ENCODE data around the gene ABCA7.

ABCA7 gene

GRCh38 chr19:1061987-1062386 is 22.1 kb downstream of the ABCA7 start:
- Histone ChIP-seq H3K27ac (ENCODE audit: low read depth, low read length) (no peak overlapping the region), H3F3A (ENCODE audit: control insufficient read depth, insufficient read depth) (peaks cover 5% of the 10 kb centered on the region; the same call in 1 of the 2 replicates), H3K9me2 (replicated peaks; ENCODE audit: control insufficient read depth, low read length) (no peaks in the 10 kb centered on the region), H3K4me1 (ENCODE audit: control insufficient read depth, low read length) (peaks cover 39% of the 10 kb centered on the region), H3K4me3 (ENCODE audit: low read length) (no peak overlapping the region), H4K20me1 (ENCODE audit: control insufficient read depth, insufficient read depth, low read depth, low read length) (no peaks in the 10 kb centered on the region), H3K79me2 (ENCODE audit: control insufficient read depth, low read length) (no peaks in the 10 kb centered on the region), H3K36me3 (ENCODE audit: control insufficient read depth, low read length) (peaks cover 10% of the 10 kb centered on the region), H3K9me3 (ENCODE audit: control insufficient read depth, insufficient read depth, low read length) (no peaks in the 10 kb centered on the region), H3K4me2 (ENCODE audit: low read length) (no peak overlapping the region), H3K27me3 (ENCODE audit: control insufficient read depth, low read length) (no peaks in the 10 kb centered on the region)
- TF ChIP-seq EZH2phosphoT487 (IDR thresholded peaks at IDR 0.05; ENCODE audit: borderline replicate concordance, low read length) (no peak), CTCF (IDR thresholded peaks at IDR 0.05; ENCODE audit: low read depth, low read length, poor library complexity, severe bottlenecking) (no peak)

- TF ChIP-seq CTCF (IDR thresholded peaks at IDR 0.05; ENCODE audit: low read depth, low read length, poor library complexity, severe bottlenecking) (no peak), EZH2phosphoT487 (IDR thresholded peaks at IDR 0.05; ENCODE audit: borderline replicate concordance, low read length) (no peak)
- H3K4me1 ChIP-seq (ENCODE audit: control insufficient read depth, low read length): peaks cover 35% of the 10 kb centered on the region
- H3K36me3 ChIP-seq (ENCODE audit: control insufficient read depth, low read length): peaks cover 6% of the 10 kb centered on the region
- H3K4me2 ChIP-seq (ENCODE audit: low read length): no peak overlapping the region
- H3K9me3 ChIP-seq (ENCODE audit: control insufficient read depth, insufficient read depth, low read length): no peaks in the 10 kb centered on the region
- no peak overlapping the region for H3K27ac ChIP-seq (ENCODE audit: low read depth, low read length)
- no peaks in the 10 kb centered on the region for H3K9me2 ChIP-seq (replicated peaks; ENCODE audit: control insufficient read depth, low read length)
- no peaks in the 10 kb centered on the region for H3K79me2 ChIP-seq (ENCODE audit: control insufficient read depth, low read length)
- H3K4me3 ChIP-seq (ENCODE audit: low read length): no peak overlapping the region
- no peaks in the 10 kb centered on the region for H4K20me1 ChIP-seq (ENCODE audit: control insufficient read depth, insufficient read depth, low read depth, low read length)
- no peaks in the 10 kb centered on the region for H3K27me3 ChIP-seq (ENCODE audit: control insufficient read depth, low read length)
- H3F3A ChIP-seq (ENCODE audit: control insufficient read depth, insufficient read depth): peaks cover 5% of the 10 kb centered on the region; the same call in 1 of the 2 replicates
These were observed 22.6 kb downstream of the ABCA7 start for GRCh38 chr19:1062387-1063029.

- Histone ChIP-seq H4K20me1 (ENCODE audit: control insufficient read depth, insufficient read depth, low read depth, low read length) (no peaks in the 10 kb centered on the region), H3K9me2 (replicated peaks; ENCODE audit: control insufficient read depth, low read length) (no peaks in the 10 kb centered on the region), H3K79me2 (ENCODE audit: control insufficient read depth, low read length) (peaks cover 7% of the 10 kb centered on the region), H3K4me2 (ENCODE audit: low read length) (no peak overlapping the region), H3K4me1 (ENCODE audit: control insufficient read depth, low read length) (peaks cover 32% of the 10 kb centered on the region), H3K9me3 (ENCODE audit: control insufficient read depth, insufficient read depth, low read length) (no peaks in the 10 kb centered on the region), H3K27ac (ENCODE audit: low read depth, low read length) (no peak overlapping the region), H3F3A (ENCODE audit: control insufficient read depth, insufficient read depth) (peaks cover 7% of the 10 kb centered on the region; the same call in 1 of the 2 replicates), H3K36me3 (ENCODE audit: control insufficient read depth, low read length) (peaks cover 8% of the 10 kb centered on the region), H3K4me3 (ENCODE audit: low read length) (no peak overlapping the region), H3K27me3 (ENCODE audit: control insufficient read depth, low read length) (no peaks in the 10 kb centered on the region)
- no peak for TF ChIP-seq EZH2phosphoT487 (IDR thresholded peaks at IDR 0.05; ENCODE audit: borderline replicate concordance, low read length)
These were observed 23.4 kb downstream of the ABCA7 start for GRCh38 chr19:1063030-1063908.

All from DOHH2 (cell line).